Activated T-cell treated with anti-CD3 and anti-CD28 coated beads, Interleukin-2, amount 50 U/mL, for 1 hour (primary cell): ENCODE data around the gene CDKN1C.

ENCODE experiments used
- DNase-seq: peaks from one replicate; pipeline ENCODE4 v3.0.0-alpha.2; 2020

Gene CDKN1C

DNA sequence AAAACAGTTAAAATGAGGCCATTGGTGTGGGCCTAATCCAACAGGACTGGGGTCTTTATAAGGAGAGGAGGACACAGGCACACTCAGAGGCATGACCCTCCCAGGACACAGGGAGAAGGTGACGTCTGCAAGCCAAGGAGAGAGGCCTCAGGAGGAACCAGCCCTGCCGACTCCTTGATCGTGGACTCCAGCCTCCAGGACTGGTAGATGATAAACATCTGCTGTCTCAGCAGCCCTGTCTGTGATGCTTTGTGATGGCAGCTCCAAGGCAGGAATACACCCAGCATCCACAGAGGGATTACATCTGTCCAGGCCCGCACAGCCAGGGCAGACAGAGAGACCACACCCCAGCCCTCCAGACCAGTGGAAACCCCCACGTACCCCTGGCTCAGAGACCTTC lies 18.4 kb downstream of the CDKN1C start:
- no peak for DNase-seq

DNA sequence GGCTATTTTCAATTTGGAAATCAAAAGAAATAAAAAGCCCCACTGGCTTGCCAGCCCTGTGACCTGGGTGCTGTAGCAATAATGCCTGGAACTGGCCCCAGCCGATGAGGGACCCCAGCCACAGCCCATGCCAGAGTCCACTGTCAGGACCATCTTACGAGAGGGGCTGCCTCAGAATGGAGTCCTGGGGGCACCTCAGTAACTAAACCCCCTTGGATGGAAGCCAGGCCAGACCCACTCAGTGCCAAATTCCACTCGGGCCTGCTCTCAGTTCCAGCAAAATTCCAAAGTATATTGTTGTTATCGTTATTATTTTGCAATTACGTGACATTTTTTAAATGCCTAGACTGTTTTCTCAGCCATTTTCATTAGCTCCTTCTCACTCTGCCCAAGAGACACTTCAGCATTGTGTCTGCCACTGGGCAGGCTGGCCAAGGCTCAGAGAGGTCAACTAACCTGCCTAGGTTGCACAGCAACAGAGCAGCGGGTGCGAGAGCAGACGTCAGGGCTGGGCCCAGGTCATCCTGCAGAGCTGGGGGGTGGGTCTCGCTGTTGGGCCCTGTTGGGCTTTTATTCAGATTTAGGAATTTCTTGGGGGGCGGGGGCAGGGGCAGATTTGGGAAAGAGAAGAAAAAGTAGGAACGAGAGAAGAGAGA lies 19.5 kb downstream of the CDKN1C start:
- DNase-seq, result no peak

DNA sequence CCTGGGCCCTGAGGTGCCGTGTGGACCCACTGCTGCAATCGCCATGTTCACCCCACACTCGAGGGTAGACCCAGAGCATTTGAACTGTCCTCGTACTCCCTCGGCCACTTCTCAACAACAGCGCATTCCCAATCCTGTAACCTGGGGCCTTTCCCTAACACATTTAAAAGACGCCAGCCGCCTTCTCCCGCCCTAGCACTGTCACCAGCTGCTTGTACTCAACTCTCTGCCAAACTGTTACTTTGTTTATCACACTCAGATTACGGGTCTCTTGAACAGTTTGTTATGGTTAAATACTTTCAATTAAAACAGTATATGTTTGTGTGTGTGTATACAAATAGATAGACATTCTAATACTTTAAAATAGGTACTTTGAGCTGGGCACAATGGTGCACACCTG lies 20.7 kb downstream of the CDKN1C start:
- no peak for DNase-seq

DNA sequence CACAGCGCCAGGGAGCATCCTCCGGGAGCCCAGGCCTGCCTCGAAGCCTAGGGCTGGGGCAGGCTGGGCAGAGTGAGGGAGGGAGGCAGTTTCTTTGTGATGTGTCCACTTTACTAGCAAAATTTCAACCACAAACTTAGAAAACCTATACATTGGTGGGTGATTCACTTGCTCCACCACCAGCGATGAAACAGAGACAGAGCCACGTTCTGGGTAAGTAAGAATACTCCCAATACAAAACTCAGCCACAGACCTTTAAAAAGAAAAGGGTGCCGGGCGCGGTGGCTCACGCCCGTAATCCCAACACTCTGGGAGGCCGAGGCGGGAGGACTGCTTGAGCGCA lies 22.3 kb downstream of the CDKN1C start:
- no peak for DNase-seq

DNA sequence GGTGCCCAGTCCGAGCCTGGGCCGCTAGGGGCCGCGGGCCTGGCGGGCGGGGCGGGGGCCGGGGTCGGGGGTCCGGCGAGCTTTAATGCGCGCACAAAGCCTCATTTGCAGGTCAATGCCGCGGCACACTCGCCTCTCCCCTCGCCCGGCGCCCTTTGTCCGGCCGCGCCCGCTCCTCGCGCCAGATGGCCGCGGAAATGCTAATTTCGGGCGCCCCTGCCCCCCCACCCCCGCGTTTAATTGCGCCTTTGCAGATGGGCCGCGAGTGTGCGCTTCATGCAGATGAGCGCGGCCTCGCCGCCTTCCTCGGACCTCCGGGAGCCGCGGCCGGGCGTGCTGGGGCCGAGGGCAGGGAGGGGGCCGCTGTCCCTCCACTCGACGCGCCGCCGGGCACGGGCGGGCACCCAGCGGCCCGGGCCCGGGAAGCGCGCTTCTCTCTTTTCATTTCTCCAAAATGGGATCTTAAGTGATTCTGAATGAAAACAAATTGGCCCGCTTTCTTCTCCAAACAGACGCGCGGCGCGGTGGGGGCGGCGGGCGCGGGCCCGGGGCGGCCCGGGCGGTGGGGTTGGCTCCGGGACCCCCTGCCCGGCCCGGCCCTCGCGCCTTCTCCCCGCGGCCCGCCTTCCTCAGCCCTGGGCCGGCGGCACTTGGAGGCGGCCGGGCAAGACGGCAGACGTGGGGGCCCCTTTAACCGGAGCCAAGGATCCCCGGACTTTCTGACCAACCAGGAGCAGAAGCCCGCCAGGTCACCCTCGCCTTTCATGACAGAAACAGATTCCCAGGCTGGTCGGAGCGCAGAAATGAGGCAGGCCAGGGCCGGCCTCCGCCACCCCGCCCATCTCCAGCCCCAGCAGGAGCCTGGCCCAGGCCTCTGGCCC lies 22.9 kb downstream of the CDKN1C start:
- no peak for DNase-seq

DNA sequence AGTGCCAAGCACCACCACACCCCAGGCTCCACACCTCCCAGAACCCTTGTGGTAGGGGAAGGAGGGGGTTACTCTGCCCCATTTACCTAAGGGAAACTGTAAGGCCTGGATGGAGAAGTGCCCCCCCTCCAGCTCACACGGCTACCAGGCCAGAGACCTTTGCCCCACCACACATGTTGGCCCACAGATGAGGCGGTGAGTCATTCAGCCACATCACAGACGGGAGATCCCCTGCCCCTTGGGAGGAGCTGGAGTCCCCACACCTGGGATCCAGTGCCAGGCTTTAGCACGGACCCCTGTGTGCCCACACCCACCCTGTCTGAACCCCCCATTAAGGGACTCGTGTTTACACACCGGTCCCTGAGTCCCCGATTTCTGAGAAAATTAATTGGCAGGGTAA lies 24.9 kb downstream of the CDKN1C start:
- no peak for DNase-seq

DNA sequence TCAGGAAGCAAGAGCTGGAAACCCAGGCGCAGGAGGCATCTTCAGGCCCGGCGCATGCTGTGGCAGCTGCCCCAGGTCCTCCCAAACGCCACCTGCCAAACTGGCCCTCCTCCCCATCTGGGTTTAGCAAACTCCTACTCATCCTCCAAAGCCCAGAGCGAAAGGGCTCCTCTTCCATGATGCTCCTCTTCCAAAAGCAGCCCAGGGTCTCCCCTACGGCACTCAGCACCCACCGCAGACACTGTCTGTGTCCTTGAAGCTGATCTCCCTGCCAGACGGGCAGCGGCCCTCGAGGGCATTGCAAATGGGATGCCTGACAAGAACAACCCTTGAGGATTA lies 25.9 kb downstream of the CDKN1C start:
- DNase-seq, result no peak

DNA sequence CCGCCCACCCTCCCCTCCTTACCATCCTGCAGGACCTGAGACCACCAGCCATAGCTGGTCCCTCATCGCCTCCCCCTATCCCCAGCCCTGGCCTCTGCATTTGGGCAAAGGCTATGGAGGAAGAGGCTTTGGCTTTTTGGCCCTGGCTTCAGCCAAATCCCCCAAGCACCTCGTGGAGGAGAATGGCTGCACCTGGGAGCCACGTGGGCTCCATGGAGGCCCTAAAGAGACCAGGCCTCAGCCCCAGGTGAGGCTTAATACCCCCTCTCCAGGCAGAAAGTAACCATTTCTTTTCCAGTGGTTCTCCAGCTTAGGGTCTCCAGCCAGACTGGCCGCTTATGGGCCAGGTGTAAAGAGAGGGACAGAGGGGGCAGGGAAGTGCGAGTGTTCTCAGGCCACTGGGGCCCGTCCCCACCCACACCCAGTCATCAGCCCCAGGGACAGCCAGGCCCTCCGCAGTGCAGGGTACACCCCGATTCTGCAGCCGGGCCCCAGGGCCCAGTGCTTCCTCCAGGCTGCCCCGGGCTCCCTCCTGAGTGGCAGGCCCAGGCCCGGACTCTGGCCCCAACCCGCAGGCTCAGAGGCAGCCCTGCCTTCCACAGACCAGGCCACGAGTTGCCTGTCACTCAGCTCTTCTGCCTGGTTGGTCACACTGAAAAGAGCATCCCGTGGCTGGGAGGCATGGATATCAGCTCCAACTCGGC lies 26.4 kb downstream of the CDKN1C start:
- no peak for DNase-seq

DNA sequence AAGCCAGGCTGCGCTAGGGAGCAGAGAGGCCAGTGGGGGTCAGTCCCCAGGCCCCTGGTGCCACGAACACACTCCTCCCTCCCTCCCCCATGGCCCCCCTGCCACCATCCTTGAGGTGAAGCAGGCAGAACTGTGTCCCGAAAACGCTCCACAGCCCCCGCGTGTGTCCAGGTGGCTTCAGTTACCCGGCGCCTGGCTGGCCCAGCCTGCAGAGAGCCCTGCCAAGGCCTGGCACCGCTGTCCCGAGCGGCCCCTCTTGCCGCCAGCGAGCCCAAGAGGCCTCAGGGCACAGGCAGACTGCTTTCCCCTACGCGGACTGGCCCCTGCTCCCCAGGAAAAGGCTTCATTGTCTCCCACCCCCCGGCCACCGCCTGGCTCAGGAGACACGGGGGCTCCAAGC lies 27.7 kb downstream of the CDKN1C start:
- DNase-seq, result no peak

DNA sequence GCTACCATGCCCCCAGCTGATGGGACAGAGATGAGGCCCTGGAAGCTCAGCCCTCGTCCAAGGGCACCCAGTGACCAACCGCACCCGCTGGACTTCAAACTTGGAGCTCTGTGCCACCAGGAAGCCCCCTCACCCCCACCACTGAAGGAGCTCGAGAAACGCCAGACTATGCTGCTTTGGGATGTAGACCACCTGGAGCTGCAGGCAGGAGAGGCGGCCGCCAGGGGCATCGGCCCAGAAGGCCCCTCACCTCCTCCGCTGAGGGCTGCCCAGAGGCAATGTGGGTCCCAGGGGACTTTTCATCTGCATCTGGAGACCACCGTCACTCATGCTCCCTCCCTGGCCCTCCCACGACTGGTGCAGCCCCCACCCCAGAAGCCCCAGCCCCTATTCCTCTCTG lies 28.3 kb downstream of the CDKN1C start:
- DNase-seq, result no peak

DNA sequence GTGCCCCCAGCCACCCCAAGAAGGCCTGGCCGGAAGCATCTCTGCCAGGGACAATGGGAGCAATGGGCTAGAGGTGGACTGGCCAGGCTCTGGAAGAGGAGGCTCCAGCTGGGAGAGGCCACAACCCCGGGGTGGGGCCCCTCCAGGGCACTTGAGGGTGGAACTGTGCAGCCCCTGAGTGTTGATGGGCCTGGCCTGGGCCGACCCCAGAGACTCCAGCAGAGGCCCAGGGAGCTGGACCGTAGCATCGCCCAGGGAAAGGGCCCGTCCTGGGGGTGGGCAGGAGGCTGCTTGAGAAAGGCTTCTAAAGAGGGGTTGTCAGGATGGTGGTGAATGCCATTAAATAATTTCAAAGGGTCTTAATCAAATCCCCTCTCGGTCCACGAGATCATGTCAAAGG lies 30.4 kb downstream of the CDKN1C start:
- no peak for DNase-seq

DNA sequence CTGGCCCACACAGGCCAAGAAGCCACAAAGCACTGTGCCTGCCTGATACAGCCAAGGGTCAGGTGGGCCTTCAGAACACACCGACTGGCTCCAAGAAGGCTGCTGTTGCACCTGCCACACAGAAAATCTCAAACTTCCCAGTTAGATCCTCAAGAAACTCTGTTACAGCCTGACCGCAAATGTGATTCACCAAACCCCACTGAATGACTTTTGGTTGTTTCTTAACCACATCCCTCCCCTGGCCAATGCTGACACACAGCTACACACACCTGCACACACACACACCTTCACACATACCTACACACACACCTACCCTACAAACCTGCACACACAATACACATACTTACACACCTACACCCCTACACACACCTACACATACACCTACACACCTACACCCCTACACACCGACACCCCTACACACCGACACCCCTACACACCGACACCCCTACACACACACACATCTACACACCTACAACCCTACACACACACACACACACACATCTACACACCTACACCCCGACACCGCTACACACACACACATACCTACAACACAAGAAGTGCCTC lies 31.5 kb downstream of the CDKN1C start:
- no peak for DNase-seq

DNA sequence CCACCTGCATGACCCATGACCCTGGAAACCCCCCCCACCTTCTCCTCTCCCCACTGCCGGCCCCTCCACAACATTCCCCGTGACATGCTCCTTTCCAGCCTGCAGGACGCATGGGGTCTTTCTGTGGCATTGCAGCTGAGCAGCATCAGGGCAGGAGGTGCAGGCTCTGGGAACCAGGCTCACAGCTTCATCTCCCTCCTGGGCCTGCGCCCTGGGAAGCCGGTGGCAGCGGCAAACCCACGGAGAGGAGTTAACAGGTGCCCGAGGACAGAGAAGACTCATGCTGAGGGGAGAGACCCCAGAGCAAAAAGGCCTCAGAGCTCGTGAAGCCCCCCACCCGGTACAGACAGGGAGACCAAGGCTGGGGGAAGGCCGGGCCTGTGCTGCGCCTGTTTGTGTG lies 32.2 kb downstream of the CDKN1C start:
- DNase-seq, result no peak

DNA sequence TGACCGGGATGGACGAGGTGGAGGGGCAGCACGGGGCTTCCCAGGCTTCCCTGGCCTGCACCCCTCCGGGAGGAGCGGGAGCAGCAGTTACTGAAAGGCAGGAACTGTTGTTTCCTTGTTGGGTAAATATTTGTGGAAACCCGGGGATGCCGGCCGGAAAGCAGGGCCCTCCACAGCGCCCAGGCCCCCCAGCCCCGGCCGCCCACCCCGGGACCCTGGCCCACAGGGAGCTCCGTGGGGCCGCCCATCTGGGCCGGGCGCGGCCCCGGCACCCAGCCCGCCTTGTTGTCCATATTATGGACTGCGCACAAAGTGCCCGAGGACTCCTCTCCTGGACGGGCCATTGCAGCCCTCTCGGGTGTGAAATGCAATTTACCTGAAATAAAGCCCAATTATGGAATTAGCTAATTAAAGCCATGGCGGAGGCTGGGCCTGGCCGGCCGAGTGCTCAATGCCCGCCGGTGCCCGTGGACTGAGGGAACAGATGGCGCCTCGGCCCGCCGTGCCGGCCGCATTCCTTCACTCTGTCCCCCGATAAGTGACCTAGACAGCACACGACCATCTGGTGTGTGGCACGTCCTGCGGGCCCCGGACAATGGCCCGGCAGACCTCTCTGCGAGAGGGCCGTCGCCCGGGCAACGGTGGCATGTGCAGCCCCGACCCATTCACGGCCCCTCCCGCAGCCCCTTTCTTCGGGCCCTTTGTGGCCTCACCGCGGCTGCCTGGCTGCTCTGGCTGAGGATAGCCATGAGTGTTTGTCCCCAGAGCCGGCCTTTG lies 35.4 kb downstream of the CDKN1C start:
- no peak for DNase-seq

DNA sequence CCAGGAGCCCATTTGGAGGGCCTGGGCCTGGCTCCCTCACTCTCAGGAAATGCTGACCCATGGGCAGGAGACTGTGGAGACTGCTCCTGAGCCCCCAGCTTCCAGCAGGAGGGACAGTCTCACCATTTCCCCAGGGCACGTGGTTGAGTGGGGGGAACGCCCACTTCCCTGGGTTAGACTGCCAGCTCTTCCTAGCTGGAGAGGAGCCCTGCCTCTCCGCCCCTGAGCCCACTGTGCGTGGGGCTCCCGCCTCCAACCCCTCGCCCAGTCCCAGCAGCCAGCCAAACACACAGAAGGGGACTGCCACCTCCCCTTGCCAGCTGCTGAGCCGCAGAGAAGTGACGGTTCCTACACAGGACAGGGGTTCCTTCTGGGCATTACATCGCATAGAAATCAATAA lies 37.1 kb downstream of the CDKN1C start:
- DNase-seq, result no peak

DNA sequence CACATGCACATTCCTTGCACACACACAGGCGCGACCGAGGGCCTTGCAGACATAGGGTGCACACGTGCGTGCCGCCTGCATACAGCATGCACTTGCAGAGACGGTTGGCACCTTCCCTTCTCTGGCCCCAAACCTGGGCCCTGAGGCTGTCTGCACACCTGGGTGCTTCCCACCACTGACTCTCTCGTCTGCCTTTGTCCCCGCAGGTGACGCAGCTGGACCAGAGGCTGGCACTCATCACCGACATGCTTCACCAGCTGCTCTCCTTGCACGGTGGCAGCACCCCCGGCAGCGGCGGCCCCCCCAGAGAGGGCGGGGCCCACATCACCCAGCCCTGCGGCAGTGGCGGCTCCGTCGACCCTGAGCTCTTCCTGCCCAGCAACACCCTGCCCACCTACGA lies 38.0 kb downstream of the CDKN1C start:
- DNase-seq, result no peak

DNA sequence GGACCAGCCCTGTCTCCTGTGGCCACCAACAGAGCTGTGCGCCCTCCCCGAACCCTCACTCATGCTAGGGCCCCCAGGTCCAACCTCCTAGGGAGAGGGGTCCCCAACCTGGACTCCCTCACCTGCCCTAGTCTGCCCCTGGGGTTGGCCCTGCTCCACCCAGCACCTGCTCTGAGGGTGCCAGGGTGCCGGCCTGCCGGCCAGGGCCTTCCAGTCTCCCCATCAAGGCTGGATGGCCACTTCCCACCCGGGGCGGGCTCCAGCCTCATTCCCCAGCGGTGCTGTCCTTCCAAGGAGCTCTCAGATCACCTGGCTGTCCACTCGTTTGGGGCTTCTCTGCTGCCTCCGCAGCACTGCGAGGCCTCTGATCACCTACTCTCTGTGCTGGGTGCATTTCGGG lies 39.1 kb downstream of the CDKN1C start:
- DNase-seq, result no peak

DNA sequence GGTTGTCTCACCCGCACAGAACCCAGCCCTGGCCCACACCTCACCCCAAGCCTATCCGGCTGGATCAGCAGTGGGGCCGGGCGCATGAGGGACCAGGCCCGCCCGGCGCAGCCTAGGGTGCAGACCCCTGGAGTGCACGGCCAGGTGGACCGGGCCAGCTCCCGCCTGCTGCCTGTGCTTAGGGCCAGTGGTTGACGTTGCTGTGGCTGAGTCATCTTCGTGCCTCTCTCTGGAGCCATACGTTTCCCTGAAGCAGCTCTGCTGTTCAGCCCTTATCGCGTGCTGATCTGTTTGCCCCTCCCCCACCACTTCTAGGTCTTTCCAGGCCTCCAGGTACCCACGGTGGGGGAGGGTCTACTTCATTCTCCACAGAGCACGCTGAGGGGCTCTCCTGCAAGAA lies 39.5 kb downstream of the CDKN1C start:
- no peak for DNase-seq

DNA sequence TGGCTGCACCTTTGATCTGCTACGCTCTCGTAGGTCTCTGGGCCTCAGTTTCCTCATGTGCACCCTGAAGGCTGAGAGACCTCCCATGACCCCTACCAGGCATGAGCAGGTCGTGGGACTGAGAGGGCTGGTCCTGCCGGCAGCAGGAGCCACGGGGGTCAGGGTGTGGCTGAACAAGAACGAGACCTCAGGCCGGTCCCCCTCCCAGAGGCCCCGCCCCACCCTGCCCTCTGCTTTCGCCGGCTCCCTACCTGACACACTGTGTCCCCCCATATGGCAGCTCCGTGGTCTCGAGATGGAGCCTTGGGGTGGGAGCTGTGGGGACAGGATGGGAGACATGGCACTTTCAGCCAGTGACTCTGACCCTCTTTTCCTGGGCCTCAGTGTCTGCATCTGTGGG lies 40.6 kb downstream of the CDKN1C start:
- DNase-seq, result no peak

DNA sequence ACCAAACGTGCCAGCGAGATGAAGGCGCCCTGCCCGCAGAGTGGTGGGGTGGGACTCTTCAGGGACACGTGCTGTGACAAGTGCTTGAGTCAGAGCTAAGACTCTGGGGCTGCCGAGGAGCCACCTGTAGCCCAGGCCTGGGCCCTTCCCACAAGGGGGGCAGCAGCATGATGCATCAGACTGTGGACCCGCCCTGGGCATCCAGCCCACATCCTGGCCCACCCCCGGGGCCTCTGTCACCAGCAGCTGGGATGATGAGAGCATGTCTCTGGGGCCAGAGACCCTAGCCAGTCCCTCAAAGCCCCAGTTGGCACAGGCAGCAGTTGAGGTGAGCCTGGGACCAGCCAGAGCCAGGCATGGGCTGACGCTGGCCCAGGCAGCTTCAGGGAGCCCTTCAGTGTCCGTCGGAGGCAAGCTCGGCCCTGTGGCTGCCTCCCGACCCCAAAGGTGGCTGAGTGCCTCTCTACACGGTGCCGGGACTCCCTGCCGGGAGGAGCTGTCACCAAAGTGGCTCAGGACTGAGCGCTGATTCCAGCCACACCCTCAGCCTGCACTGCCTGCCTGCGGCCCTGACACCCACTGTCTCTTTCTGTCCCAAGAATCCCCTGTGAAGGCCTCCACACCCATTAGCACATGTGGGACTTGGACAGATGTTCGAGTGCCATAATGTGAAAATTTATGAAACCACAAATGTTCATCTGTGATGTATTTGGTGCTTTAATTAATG lies 41.3 kb downstream of the CDKN1C start:
- DNase-seq, result no peak

DNA sequence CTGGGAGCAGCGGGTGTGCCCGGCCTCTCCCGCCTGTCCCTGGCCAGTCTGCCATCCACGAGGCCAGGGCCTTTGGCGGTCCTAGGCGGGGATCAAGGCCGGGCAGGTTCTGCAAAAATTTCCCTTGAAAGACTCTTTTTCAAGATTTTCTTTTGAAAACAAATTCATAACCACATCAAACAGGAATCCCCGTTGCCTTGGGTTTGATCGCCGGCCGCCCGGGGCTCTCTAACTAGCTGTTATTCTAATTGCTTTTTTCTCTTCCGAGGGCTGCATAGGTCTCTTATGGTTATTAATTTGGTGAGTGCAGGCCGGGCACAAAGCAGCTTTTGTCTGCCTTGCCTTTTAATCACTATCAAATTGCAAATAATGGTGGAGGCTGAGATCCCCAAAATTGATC lies 42.0 kb downstream of the CDKN1C start:
- DNase-seq, result no peak

DNA sequence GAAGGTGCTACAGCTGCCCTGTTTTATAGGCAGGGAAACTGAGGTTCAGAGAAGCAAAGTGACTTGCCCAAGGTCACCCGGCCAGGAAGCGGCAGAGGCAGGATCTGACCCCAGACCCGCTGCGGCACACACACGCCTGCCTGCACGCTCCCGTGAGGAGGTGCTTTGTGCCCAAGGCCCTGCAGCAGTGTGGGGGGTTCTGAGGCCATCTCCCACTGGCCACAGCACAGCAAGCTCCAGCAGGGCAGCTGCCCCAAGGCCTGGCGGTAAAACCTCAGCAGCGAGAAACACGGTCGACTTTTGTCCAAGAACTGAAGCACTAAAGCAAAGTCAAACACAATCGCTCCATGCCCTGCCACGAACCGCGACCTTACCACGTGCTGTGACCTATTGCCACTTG lies 42.7 kb downstream of the CDKN1C start:
- DNase-seq, result no peak
